GM10248 (cell line): ENCODE measurements around the gene ACOT7.

ENCODE experiments used
- CTCF ChIA-PET: fragments of 300-600 bp; sonication (Branson Sonifier 250); formaldehyde crosslinking; extraction: SDS; loops from one replicate; lab custom pipeline; 2021; ENCODE audit warnings: antibody characterized with exemption; lab: Yijun Ruan, JAX
- POLR2A ChIA-PET: fragments of 350-650 bp; sonication (Branson Sonifier 250); formaldehyde crosslinking; extraction: SDS; loops from one replicate; lab custom pipeline; 2020; ENCODE audit warnings: antibody characterized with exemption; lab: Yijun Ruan, JAX
- DNase-seq: peaks from one replicate; pipeline ENCODE4 v3.0.0; 2012; ENCODE audit errors: extremely low spot score
- TF ChIP-seq, protein P1 (sequence below): IDR thresholded peaks from 2 replicates; pipeline ENCODE4 v1.5.1; 2012; ENCODE audit warnings: mild to moderate bottlenecking, low read depth; ENCODE audit errors: extremely low read depth, missing control alignments, control extremely low read depth

The ACOT7 gene

DNA sequence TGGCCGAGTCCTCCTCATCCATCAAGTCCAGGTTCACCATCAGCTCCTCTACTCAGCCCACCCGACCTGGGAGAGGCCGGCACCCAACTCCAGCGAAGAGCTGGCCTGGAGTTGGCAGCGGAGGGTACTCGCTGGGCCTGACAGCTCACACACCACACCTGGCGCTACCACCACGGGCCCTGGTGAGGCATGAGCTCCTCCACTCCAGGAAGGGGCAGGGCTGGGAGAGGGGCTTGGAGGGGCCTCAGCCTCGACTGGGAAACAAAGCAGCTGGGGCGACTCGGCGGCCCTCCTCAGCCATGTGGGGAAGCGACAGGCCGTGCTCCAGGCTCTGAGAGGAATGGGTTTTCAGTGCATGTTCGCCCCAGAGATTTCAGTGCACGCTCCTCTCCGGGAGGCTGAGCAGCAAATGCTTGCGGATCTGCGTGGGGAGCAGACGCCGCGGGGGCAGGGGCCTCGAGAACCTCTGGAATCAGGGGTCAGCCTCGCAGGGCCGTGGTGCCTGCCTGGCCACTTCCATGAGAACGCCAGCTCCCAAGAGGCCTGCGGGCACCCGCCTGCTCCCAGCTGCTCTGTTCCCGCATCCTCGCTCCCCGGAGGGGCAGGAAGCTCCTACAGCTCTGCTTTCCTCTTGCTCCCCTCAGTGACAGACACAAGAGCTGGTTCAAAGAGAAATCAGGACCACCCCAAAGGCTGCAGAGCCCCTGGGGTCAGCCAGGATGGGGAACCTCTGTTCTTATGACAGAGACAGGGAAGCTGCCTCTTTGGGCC is 113.8 kb downstream of the ACOT7 start:
- ChIA-PET CTCF (interaction anchor here (0.9 to 1.2 kb wide), 3 partner anchors 8 to 27 kb away, joined by 3 to 4 read pairs (median 3); no protein-coding TSS in a partner anchor), POLR2A (no interaction called here)
- DNase-seq, result no peak
- TF ChIP-seq, protein P1, sequence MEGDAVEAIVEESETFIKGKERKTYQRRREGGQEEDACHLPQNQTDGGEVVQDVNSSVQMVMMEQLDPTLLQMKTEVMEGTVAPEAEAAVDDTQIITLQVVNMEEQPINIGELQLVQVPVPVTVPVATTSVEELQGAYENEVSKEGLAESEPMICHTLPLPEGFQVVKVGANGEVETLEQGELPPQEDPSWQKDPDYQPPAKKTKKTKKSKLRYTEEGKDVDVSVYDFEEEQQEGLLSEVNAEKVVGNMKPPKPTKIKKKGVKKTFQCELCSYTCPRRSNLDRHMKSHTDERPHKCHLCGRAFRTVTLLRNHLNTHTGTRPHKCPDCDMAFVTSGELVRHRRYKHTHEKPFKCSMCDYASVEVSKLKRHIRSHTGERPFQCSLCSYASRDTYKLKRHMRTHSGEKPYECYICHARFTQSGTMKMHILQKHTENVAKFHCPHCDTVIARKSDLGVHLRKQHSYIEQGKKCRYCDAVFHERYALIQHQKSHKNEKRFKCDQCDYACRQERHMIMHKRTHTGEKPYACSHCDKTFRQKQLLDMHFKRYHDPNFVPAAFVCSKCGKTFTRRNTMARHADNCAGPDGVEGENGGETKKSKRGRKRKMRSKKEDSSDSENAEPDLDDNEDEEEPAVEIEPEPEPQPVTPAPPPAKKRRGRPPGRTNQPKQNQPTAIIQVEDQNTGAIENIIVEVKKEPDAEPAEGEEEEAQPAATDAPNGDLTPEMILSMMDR, result no peak

DNA sequence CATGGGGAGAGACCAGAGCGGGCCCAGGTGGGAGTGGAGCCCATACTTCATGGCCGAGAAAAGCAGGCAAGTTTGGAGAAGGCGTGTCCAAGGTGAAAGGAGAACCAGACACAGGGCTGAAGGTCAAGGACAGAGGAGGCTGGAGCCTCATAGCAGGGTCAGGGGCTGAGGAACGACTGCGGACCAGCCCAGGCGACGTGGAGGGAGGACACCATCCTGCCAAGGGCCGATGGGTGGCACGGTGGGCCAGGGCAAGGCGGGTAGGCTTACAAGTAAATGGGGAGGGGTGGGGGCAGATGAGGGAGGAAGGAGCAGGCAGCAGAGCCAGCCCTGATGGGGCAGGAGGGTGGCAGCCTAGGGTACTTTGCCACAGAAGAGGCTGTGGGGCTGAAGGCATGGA is 114.5 kb downstream of the ACOT7 start:
- no peak for DNase-seq
- TF ChIP-seq, protein P1, result no peak
- POLR2A ChIA-PET, result no interaction called here
- CTCF ChIA-PET, result interaction anchor here (1.2 kb wide), 1 partner anchor 7 kb away, joined by 4 read pairs; no protein-coding TSS in a partner anchor

DNA sequence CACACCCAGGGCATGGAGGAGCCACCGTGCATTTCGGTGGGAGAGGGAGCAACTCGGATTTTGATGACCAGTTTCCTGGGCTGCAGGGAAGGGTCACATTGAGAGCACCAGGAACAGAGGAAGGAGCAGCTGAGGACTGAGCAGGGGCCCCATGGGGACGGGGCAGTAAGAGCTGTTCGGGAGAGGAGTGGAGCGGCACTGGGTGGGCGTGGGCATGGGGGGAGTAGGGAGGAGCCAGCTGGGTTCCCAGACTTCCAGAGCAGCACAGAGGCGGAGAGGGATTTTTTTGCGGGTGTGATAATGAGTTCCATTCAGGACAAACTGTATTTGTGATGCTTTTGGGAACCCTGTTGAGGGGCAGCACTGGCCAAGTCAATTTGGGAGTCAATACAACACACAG is 115.3 kb downstream of the ACOT7 start:
- POLR2A ChIA-PET, result no interaction called here
- CTCF ChIA-PET, result no interaction called here
- no peak for DNase-seq
- TF ChIP-seq, protein P1, result no peak

DNA sequence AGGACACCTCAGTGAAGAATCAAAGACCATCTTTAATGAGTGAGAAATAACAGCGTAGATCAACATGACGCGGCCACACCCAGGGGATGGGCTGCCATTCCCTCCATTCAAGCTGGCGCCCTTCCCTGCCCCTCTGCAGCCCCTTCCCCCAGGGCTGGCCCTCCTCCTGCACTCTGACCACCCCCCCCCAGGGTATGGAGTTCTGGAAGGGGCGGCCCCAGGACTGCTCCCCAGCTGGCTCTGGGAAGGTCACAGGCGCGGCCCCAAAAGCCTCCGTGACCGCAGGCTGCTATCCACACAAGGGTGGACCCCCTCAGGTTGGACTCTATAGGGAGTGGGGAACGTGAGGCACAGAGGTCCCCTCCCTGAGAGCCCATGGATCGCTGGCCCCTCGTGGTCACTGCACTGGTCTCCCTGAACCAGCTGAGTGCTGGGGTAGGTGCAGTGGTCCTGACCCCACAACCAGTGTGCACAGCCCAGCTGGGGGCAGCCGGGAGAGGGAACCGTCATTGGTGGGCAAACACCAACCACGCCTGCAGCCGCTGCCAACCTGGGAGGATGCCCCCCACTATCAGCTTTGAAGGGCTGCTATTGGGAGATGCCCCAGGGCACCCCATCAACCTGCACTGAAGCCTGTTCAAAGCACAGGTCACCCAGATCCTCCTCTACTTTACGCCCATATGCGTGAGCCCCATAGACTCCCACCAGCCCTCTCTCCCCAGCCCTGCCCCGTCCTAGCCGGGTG is 116.6 kb downstream of the ACOT7 start:
- TF ChIP-seq, protein P1, result no peak
- POLR2A ChIA-PET, result no interaction called here
- DNase-seq, result no peak
- CTCF ChIA-PET, result interaction anchor here (1.4 kb wide), 1 partner anchor 128 kb away, joined by 3 read pairs; no protein-coding TSS in a partner anchor

DNA sequence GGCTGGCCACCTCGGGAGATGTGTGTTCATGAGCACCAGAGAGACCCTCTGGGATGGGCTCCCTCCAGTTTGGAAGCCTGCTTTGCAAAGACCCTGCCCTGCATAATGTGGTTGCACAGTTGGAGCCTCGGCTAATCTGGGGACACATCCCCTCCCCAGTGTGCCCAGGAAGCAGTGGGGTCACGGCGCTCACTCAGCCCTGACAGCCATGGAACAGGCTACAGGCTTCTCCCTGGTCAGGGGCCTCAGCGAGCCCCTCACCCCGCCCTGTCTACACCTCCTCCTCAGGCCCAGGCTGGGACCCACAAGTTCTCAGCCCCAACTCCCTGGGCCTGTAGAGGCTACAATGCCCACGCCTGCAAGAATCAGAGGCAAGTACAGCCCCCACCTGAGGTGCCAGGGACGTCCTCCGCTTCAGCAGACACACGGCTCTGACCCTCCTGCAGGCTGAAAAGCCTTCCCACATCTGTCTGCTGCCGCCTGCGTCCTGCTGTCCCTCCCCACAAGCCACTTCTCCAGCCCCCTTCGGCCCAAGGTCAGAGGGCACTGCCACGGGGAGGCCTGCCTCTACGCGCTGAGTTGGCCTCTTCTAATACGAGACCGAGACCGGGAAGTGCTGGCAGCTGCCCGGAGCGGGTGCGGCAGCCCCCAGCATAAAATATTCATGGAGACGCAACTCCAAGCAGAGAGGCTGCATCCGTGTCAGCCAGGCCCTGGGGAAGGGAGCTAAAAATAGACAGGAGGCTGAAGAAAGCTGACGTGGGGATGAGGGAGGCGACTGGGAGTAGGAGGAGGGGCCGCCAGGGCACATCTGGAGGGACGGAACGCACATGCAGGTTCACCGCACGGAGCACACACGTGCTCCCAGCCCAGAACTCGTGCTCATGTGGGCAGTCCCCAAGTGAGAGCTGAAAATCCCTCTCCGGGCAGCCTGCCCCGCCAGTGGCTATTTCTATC is 117.5 kb downstream of the ACOT7 start:
- ChIA-PET CTCF (interaction anchor here (1.4 kb wide), 1 partner anchor 129 kb away, joined by 3 read pairs; no protein-coding TSS in a partner anchor), POLR2A (no interaction called here)
- no peak for DNase-seq
- TF ChIP-seq, protein P1, result no peak
